IMR-90 (cell line): ENCODE data around the gene TEX22. TPM values are rescaled to one million over a fixed set of nuclear protein-coding genes. Genes with fewer than 3 reads are reported as not detected.

Experiments
- ATAC-seq: fragments of 200-7000 bp; cut with Tn5 transposase; 2 replicates; pipeline ENCODE4 v1.9.1; 2020; ENCODE audit warnings: low read depth, mild to moderate bottlenecking, moderate library complexity
- BruUV-seq: library from RNA; stranded (reverse); fragments of 400-500 nt; replicated peaks from 2 replicates; lab custom pipeline; 2021; lab: Mats Ljungman, UMichigan
- CTCF ChIA-PET: fragments of 300-600 bp; formaldehyde crosslinking; extraction: SDS; loops from one replicate; lab custom pipeline; 2021; ENCODE audit warnings: antibody characterized with exemption; lab: Yijun Ruan, JAX
- POLR2A ChIA-PET: fragments of 300-600 bp; sonication (Branson Sonifier 250); formaldehyde crosslinking; loops from one replicate; lab custom pipeline; 2022; ENCODE audit warnings: antibody characterized with exemption; ENCODE audit not compliant: unreplicated experiment; lab: Charles Lee
- DNase-seq: peaks from one replicate; pipeline ENCODE4 v3.0.0; 2013
- H2AFZ ChIP-seq: replicated peaks from 2 replicates; pipeline ENCODE3; 2013; ENCODE audit warnings: low read length, mild to moderate bottlenecking; ENCODE audit not compliant: poor library complexity
- H2AK5ac ChIP-seq: 2 replicates; pipeline ENCODE4 v1.6.1; 2013; ENCODE audit warnings: low read depth, low read length, inconsistent platforms
- H2AK9ac ChIP-seq: replicated peaks from 2 replicates; pipeline ENCODE3; 2013; ENCODE audit warnings: mild to moderate bottlenecking, low read depth, low read length, moderate library complexity; ENCODE audit not compliant: poor library complexity
- H2BK120ac ChIP-seq: 2 replicates; pipeline ENCODE4 v1.6.1; 2013; ENCODE audit warnings: low read depth, low read length, inconsistent platforms
- H2BK15ac ChIP-seq: 3 replicates; pipeline ENCODE4 v1.6.1; 2013; ENCODE audit warnings: low read depth, low read length, inconsistent platforms
- H2BK20ac ChIP-seq: 2 replicates; pipeline ENCODE4 v1.6.1; 2013; ENCODE audit warnings: low read depth, mild to moderate bottlenecking, inconsistent platforms, low read length, moderate library complexity
- H2BK5ac ChIP-seq: 2 replicates; pipeline ENCODE4 v1.6.1; 2013; ENCODE audit warnings: mild to moderate bottlenecking, low read depth, low read length, inconsistent platforms; ENCODE audit not compliant: poor library complexity, severe bottlenecking
- H3K14ac ChIP-seq: replicated peaks from 2 replicates; pipeline ENCODE4 v1.6.1; 2013; ENCODE audit warnings: low read depth, low read length, inconsistent platforms
- H3K18ac ChIP-seq: 2 replicates; pipeline ENCODE4 v1.6.1; 2013; ENCODE audit warnings: low read depth, low read length, control low read depth
- H3K23ac ChIP-seq: 2 replicates; pipeline ENCODE4 v1.6.1; 2013; ENCODE audit warnings: low read depth, low read length, inconsistent platforms
- H3K27ac ChIP-seq: 2 replicates; pipeline ENCODE4 v1.5.1; 2013; ENCODE audit warnings: mild to moderate bottlenecking, control low read depth, low read length; ENCODE audit not compliant: insufficient read depth
- H3K27me3 ChIP-seq: 2 replicates; pipeline ENCODE4 v1.6.1; 2013; ENCODE audit warnings: low read length; ENCODE audit not compliant: control insufficient read depth, insufficient read depth
- H3K36me3 ChIP-seq: 2 replicates; pipeline ENCODE4 v1.6.1; 2013; ENCODE audit warnings: low read length, mixed read lengths; ENCODE audit not compliant: control insufficient read depth, insufficient read depth
- H3K4ac ChIP-seq: 2 replicates; pipeline ENCODE4 v1.6.1; 2013; ENCODE audit warnings: low read depth, low read length, inconsistent platforms
- H3K4me1 ChIP-seq: 2 replicates; pipeline ENCODE4 v1.6.1; 2013; ENCODE audit warnings: low read length, mixed read lengths; ENCODE audit not compliant: control insufficient read depth, insufficient read depth
- H3K4me2 ChIP-seq: 2 replicates; pipeline ENCODE4 v1.6.1; 2013; ENCODE audit warnings: low read depth, mild to moderate bottlenecking, control low read depth, low read length, moderate library complexity
- H3K4me3 ChIP-seq: 2 replicates; pipeline ENCODE4 v1.5.1; 2013; ENCODE audit warnings: low read depth, mild to moderate bottlenecking, control low read depth, low read length, moderate library complexity; ENCODE audit not compliant: insufficient read depth
- H3K56ac ChIP-seq: 2 replicates; pipeline ENCODE4 v1.6.1; 2013; ENCODE audit warnings: low read length, inconsistent platforms; ENCODE audit not compliant: insufficient read depth; ENCODE audit errors: extremely low read depth
- H3K79me1 ChIP-seq, 2 experiments: 2 replicates each; pipeline ENCODE4 v1.6.1; 2013; ENCODE audit warnings: low read length in 2 of 2, inconsistent platforms in 1 of 2, low read depth in 1 of 2
- H3K9ac ChIP-seq: 2 replicates; pipeline ENCODE4 v1.6.1; 2013; ENCODE audit warnings: low read depth, low read length, control low read depth
- H3K9me1 ChIP-seq: 2 replicates; pipeline ENCODE4 v1.6.1; 2013; ENCODE audit warnings: low read length, inconsistent platforms; ENCODE audit not compliant: insufficient read depth
- H3K9me3 ChIP-seq: 2 replicates; pipeline ENCODE4 v1.6.1; 2013; ENCODE audit warnings: low read length; ENCODE audit not compliant: control insufficient read depth, insufficient read depth
- H4K20me1 ChIP-seq: 2 replicates; pipeline ENCODE4 v1.6.1; 2013; ENCODE audit warnings: low read length, inconsistent platforms; ENCODE audit not compliant: insufficient read depth
- H4K5ac ChIP-seq: 2 replicates; pipeline ENCODE4 v1.6.1; 2013; ENCODE audit warnings: mild to moderate bottlenecking, low read depth, low read length, control low read depth
- H4K8ac ChIP-seq, 2 experiments: 2 replicates each; pipeline ENCODE4 v1.6.1; 2013; ENCODE audit warnings: low read depth in 2 of 2, low read length in 2 of 2, control low read depth in 1 of 2, inconsistent platforms in 1 of 2
- H4K91ac ChIP-seq: 2 replicates; pipeline ENCODE4 v1.6.1; 2013; ENCODE audit warnings: low read depth, low read length, inconsistent platforms; ENCODE audit not compliant: insufficient read depth
- BHLHE40 ChIP-seq: fragments of 150-350 bp; IDR thresholded peaks from 2 replicates; pipeline ENCODE4 v1.6.1; 2016; ENCODE audit warnings: mild to moderate bottlenecking, low read depth, low read length
- CEBPB ChIP-seq: IDR thresholded peaks from 2 replicates; pipeline ENCODE4 v1.6.1; 2012; ENCODE audit warnings: low read depth, low read length, improper control_type of control experiment
- CHD1 ChIP-seq: IDR thresholded peaks from 2 replicates; pipeline ENCODE4 v1.6.1; 2012; ENCODE audit warnings: low read depth, low read length, improper control_type of control experiment
- ELK1 ChIP-seq: fragments of 150-350 bp; IDR thresholded peaks from 2 replicates; pipeline ENCODE4 v1.6.1; 2016; ENCODE audit warnings: low read depth, mild to moderate bottlenecking, low read length, moderate library complexity, borderline replicate concordance
- FOS ChIP-seq: fragments of 150-350 bp; IDR thresholded peaks from 2 replicates; pipeline ENCODE4 v1.6.1; 2016; ENCODE audit warnings: low read depth, low read length
- MAFK ChIP-seq: IDR thresholded peaks from 2 replicates; pipeline ENCODE4 v1.6.1; 2012; ENCODE audit warnings: low read depth, low read length, improper control_type of control experiment
- MAZ ChIP-seq: IDR thresholded peaks from 2 replicates; pipeline ENCODE4 v1.6.1; 2012; ENCODE audit warnings: low read depth, mild to moderate bottlenecking, low read length, improper control_type of control experiment, moderate library complexity, borderline replicate concordance
- MXI1 ChIP-seq: IDR thresholded peaks from 2 replicates; pipeline ENCODE4 v1.6.1; 2012; ENCODE audit warnings: low read depth, mild to moderate bottlenecking, low read length, moderate library complexity, borderline replicate concordance
- NFE2L2 ChIP-seq: fragments of 150-350 bp; IDR thresholded peaks from 2 replicates; pipeline ENCODE4 v1.6.1; 2016; ENCODE audit warnings: low read depth, mild to moderate bottlenecking, low read length
- POLR2A ChIP-seq: IDR thresholded peaks from 2 replicates; pipeline ENCODE4 v1.6.1; 2012; ENCODE audit warnings: mild to moderate bottlenecking, low read depth, low read length
- RAD21 ChIP-seq: IDR thresholded peaks from 2 replicates; pipeline ENCODE4 v1.6.1; 2012; ENCODE audit warnings: low read length, improper control_type of control experiment
- RCOR1 ChIP-seq: IDR thresholded peaks from 2 replicates; pipeline ENCODE4 v1.6.1; 2012; ENCODE audit warnings: mild to moderate bottlenecking, low read length, improper control_type of control experiment; ENCODE audit not compliant: insufficient replicate concordance
- RFX5 ChIP-seq: IDR thresholded peaks from 2 replicates; pipeline ENCODE4 v1.8.0; 2012; ENCODE audit warnings: low read depth, mild to moderate bottlenecking, low read length, moderate library complexity
- SMC3 ChIP-seq: fragments of 150-350 bp; IDR thresholded peaks from 2 replicates; pipeline ENCODE4 v1.6.1; 2016; ENCODE audit warnings: low read depth, mild to moderate bottlenecking, antibody characterized with exemption, low read length, moderate library complexity
- WGBS, 2 experiments: methylation state at CpG; one replicate each; pipeline versions ENCODE4 v1.1.5 to v1.1.7; 2013; ENCODE audit warnings: missing lambda C conversion rate in 2 of 2; ENCODE audit not compliant: insufficient read length in 1 of 2; ENCODE audit errors: extremely low coverage in 2 of 2; 5-methylcytosine and 5-hydroxymethylcytosine counted together
- dilution Hi-C: fragments of 300-500 bp; cut with HindIII; formaldehyde crosslinking; loops from one replicate; pipeline ENCODE4 v1.14.3; 2018; ENCODE audit warnings: low sequenced_read_pairs; ENCODE audit not compliant: unreplicated experiment
- in situ Hi-C: fragments of 300-500 bp; cut with MboI; formaldehyde crosslinking; loops from 3 replicates; pipeline ENCODE4 v1.14.3; 2019; ENCODE audit warnings: low sequenced_read_pairs, inconsistent platforms, mixed read lengths
- intact Hi-C: fragments of 100-400 bp; cut with micrococcal nuclease; formaldehyde crosslinking; loops from 2 replicates; pipeline ENCODE4 v1.10.0; 2022
- polyA plus RNA-seq, 3 experiments: library from polyadenylated mRNA; depleted of rRNA; stranded (reverse); fragments of >200 nt; gene quantifications; 2 replicates each; pipeline ENCODE4 v1.2.3, GENCODE V29; 2012; ENCODE audit warnings: low replicate concordance in 1 of 3
- total RNA-seq: library from RNA; depleted of rRNA; stranded (reverse); fragments of >200 nt; gene quantifications from 2 replicates; pipeline ENCODE4 v1.2.3, GENCODE V29; 2012
- TF ChIP-seq, protein P1 (sequence below): fragments of 150-350 bp; IDR thresholded peaks from 2 replicates; pipeline ENCODE4 v1.6.1; 2017; ENCODE audit warnings: mild to moderate bottlenecking, antibody characterized with exemption, low read length, low read depth
- TF ChIP-seq, protein P2 (sequence below): conservative IDR thresholded peaks from 2 replicates; pipeline ENCODE4 v1.5.1; 2012; ENCODE audit warnings: mild to moderate bottlenecking, low read depth, low read length, improper control_type of control experiment

TEX22 gene
- total and polyA plus RNA-seq, 2 of the 4 experiments (the other 2 are of a cell fraction) = 0.10 to 0.18 TPM

DNA sequence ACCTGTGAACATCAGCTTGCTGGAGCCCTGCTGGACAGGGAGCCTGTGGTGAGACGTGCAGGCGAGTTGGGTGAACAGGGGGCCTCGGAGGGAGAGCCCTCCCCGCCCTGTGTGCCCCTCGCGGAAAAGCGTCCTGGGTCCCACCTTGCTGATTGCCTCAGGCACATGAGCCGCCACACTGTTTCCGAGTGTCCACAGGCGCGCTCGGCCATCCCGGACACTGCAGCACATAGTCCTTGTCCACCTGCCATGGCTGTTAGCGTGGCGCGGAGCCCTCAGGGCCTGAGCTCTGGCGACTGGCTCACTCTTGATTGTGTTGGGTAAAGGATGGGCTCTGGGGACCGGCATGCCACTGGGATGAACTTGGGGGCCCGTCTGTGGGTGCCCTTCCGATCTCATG lies 43.8 kb upstream of the TEX22 start:
- Histone ChIP-seq H3K79me1 (0 out of 4 replicates have a peak, but pooled peaks cover 0 to 6% of the 10 kb centered on the region in 2 experiments), H3K27me3 (no peaks in the 10 kb centered on the region), H4K20me1 (no peaks in the 10 kb centered on the region; the same call in 1 of the 2 replicates), H4K91ac (no peak overlapping the region), H3K18ac (no peak overlapping the region), H3K9ac (no peak overlapping the region), H2BK15ac (no peak overlapping the region), H3K9me1 (peaks cover 4% of the 10 kb centered on the region; the same call in 1 of the 2 replicates), H2BK120ac (no peak overlapping the region), H3K9me3 (no peaks in the 10 kb centered on the region), H3K4me3 (no peak overlapping the region), H3K4me1 (peaks cover 2% of the 10 kb centered on the region; the same call in 1 of the 2 replicates), H3K27ac (no peak overlapping the region), H3K4ac (no peak overlapping the region), H3K14ac (no peak overlapping the region), H3K56ac (no peak overlapping the region), H2AK5ac (no peak overlapping the region), H2AFZ (no peak overlapping the region), H4K8ac (no peak overlapping the region), H3K36me3 (peaks cover 4% of the 10 kb centered on the region), H2BK20ac (no peak overlapping the region), H2BK5ac (no peak overlapping the region), H2AK9ac (peak overlapping the region; percentile 28), H3K23ac (no peak overlapping the region), H4K5ac (no peak overlapping the region), H3K4me2 (no peak overlapping the region)
- dilution Hi-C loops (no loop called here), in situ Hi-C loops (loop anchor here (10.0 kb wide), 1 partner anchor 260 kb away; no protein-coding TSS in a partner anchor), intact Hi-C loops (loop anchor here (5.0 kb wide), 1 partner anchor 72 kb away; no protein-coding TSS in a partner anchor)
- CTCF ChIA-PET = no interaction called here
- DNase-seq (no peak), ATAC-seq (no peak)
- 100% methylated on average over 6 of the region's 20 CpGs; no CpG with 5 or more reads in 1 of the 2 experiments for WGBS, 2 experiments
- POLR2A ChIA-PET = no interaction called here
- BruUV-seq = no TSS peak
- TF ChIP-seq MAZ (no peak), FOS (no peak), BHLHE40 (no peak), RFX5 (no peak), NFE2L2 (no peak), ELK1 (no peak), SMC3 (no peak), CHD1 (no peak), CEBPB (no peak), RCOR1 (no peak), MXI1 (no peak), RAD21 (no peak), MAFK (no peak), POLR2A (no peak)
- TF ChIP-seq, protein P1, sequence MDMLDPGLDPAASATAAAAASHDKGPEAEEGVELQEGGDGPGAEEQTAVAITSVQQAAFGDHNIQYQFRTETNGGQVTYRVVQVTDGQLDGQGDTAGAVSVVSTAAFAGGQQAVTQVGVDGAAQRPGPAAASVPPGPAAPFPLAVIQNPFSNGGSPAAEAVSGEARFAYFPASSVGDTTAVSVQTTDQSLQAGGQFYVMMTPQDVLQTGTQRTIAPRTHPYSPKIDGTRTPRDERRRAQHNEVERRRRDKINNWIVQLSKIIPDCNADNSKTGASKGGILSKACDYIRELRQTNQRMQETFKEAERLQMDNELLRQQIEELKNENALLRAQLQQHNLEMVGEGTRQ = no peak
- TF ChIP-seq, protein P2, sequence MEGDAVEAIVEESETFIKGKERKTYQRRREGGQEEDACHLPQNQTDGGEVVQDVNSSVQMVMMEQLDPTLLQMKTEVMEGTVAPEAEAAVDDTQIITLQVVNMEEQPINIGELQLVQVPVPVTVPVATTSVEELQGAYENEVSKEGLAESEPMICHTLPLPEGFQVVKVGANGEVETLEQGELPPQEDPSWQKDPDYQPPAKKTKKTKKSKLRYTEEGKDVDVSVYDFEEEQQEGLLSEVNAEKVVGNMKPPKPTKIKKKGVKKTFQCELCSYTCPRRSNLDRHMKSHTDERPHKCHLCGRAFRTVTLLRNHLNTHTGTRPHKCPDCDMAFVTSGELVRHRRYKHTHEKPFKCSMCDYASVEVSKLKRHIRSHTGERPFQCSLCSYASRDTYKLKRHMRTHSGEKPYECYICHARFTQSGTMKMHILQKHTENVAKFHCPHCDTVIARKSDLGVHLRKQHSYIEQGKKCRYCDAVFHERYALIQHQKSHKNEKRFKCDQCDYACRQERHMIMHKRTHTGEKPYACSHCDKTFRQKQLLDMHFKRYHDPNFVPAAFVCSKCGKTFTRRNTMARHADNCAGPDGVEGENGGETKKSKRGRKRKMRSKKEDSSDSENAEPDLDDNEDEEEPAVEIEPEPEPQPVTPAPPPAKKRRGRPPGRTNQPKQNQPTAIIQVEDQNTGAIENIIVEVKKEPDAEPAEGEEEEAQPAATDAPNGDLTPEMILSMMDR = no peak
